ENCODE measurements around the gene TPRG1L.

TPRG1L gene

GRCh38 chr1:3594706-3595377 lies 30.0 kb upstream of the TPRG1L start:
- DNase-seq: no peak

- no peak for DNase-seq
Observed at GRCh38 chr1:3595949-3596348, 28.9 kb upstream of the TPRG1L start.

- no peak for DNase-seq
Observed at GRCh38 chr1:3596663-3597598, 27.9 kb upstream of the TPRG1L start.

GRCh38 chr1:3597599-3597964 lies 27.2 kb upstream of the TPRG1L start:
- no peak for DNase-seq

GRCh38 chr1:3598051-3598491 lies 26.7 kb upstream of the TPRG1L start:
- no peak for DNase-seq

GRCh38 chr1:3598522-3599285 lies 26.1 kb upstream of the TPRG1L start:
- DNase-seq: no peak

GRCh38 chr1:3599286-3599811 lies 25.5 kb upstream of the TPRG1L start:
- DNase-seq: no peak

- no peak for DNase-seq
Observed at GRCh38 chr1:3599816-3600215, 25.0 kb upstream of the TPRG1L start.

- no peak for DNase-seq
Observed at GRCh38 chr1:3600354-3600753, 24.5 kb upstream of the TPRG1L start.

- DNase-seq: no peak
Observed at GRCh38 chr1:3601743-3602142, 23.1 kb upstream of the TPRG1L start.

- no peak for DNase-seq
Observed at GRCh38 chr1:3602375-3602774, 22.4 kb upstream of the TPRG1L start.

- DNase-seq: no peak
Observed at GRCh38 chr1:3603156-3603555, 21.7 kb upstream of the TPRG1L start.

- DNase-seq: no peak
Observed at GRCh38 chr1:3603571-3604467, 21.0 kb upstream of the TPRG1L start.

- DNase-seq: no peak
Observed at GRCh38 chr1:3604468-3604974, 20.3 kb upstream of the TPRG1L start.

- no peak for DNase-seq
Observed at GRCh38 chr1:3604997-3605823, 19.6 kb upstream of the TPRG1L start.

- DNase-seq: no peak
Observed at GRCh38 chr1:3606779-3607702, 17.8 kb upstream of the TPRG1L start.

- DNase-seq: no peak
Observed at GRCh38 chr1:3607703-3608065, 17.1 kb upstream of the TPRG1L start.

- no peak for DNase-seq
Observed at GRCh38 chr1:3608154-3608553, 16.7 kb upstream of the TPRG1L start.

GRCh38 chr1:3609016-3609768 lies 15.6 kb upstream of the TPRG1L start:
- DNase-seq: no peak
